ENCODE data around the gene RXRA.

The RXRA gene

GRCh38 chr9:134382733-134383132 lies 56.5 kb downstream of the RXRA start:
- no peak for DNase-seq (ENCODE audit: low spot score)

GRCh38 chr9:134383148-134383547 lies 56.9 kb downstream of the RXRA start:
- DNase-seq (ENCODE audit: low spot score), result no peak

GRCh38 chr9:134384811-134385479 lies 58.7 kb downstream of the RXRA start:
- DNase-seq (ENCODE audit: low spot score), result peak; percentile 87

GRCh38 chr9:134385915-134386314 lies 59.7 kb downstream of the RXRA start:
- no peak for DNase-seq (ENCODE audit: low spot score)

- DNase-seq (ENCODE audit: low spot score), result peak; percentile 47
Observed at GRCh38 chr9:134386951-134387831, 60.9 kb downstream of the RXRA start.

GRCh38 chr9:134388289-134388808 lies 62.1 kb downstream of the RXRA start:
- no peak for DNase-seq (ENCODE audit: low spot score)

GRCh38 chr9:134388976-134389375 lies 62.7 kb downstream of the RXRA start:
- DNase-seq (ENCODE audit: low spot score), result no peak

- DNase-seq (ENCODE audit: low spot score), result no peak
Observed at GRCh38 chr9:134389642-134390041, 63.4 kb downstream of the RXRA start.

GRCh38 chr9:134390537-134390936 lies 64.3 kb downstream of the RXRA start:
- no peak for DNase-seq (ENCODE audit: low spot score)

GRCh38 chr9:134390947-134391318 lies 64.7 kb downstream of the RXRA start:
- no peak for DNase-seq (ENCODE audit: low spot score)

GRCh38 chr9:134391319-134392231 lies 65.3 kb downstream of the RXRA start:
- DNase-seq (ENCODE audit: low spot score), result no peak

GRCh38 chr9:134392900-134393299 lies 66.6 kb downstream of the RXRA start:
- DNase-seq (ENCODE audit: low spot score), result no peak

GRCh38 chr9:134393582-134394280 lies 67.5 kb downstream of the RXRA start:
- DNase-seq (ENCODE audit: low spot score), result no peak

GRCh38 chr9:134395002-134395517 lies 68.8 kb downstream of the RXRA start:
- DNase-seq (ENCODE audit: low spot score), result no peak

- no peak for DNase-seq (ENCODE audit: low spot score)
Observed at GRCh38 chr9:134395737-134396257, 69.5 kb downstream of the RXRA start.

GRCh38 chr9:134396258-134396742 lies 70.0 kb downstream of the RXRA start:
- DNase-seq (ENCODE audit: low spot score), result no peak

GRCh38 chr9:134396825-134397224 lies 70.6 kb downstream of the RXRA start:
- no peak for DNase-seq (ENCODE audit: low spot score)

GRCh38 chr9:134398756-134399155 lies 72.5 kb downstream of the RXRA start:
- no peak for DNase-seq (ENCODE audit: low spot score)

GRCh38 chr9:134399435-134400056 lies 73.3 kb downstream of the RXRA start:
- DNase-seq (ENCODE audit: low spot score), result no peak

GRCh38 chr9:134400283-134400682 lies 74.0 kb downstream of the RXRA start:
- no peak for DNase-seq (ENCODE audit: low spot score)
